Stimulated activated CD4-positive, alpha-beta T cell treated with anti-CD3 and anti-CD28 coated beads, TNF-alpha, amount 100 ng/mL, for 48 hours (primary cell): ENCODE results near the gene ZNF780A.
"Not testable (repeated sequence)": the region's sequence is repeated elsewhere in the genome, so short reads cannot be mapped to it uniquely, and the experiment has no call there.

Experiments
- DNase-seq, 3 donors: peaks; one replicate each; pipeline ENCODE4 v3.0.0-alpha.2; 2020; ENCODE audit warnings: low read depth in 3 of 3

ZNF780A gene

GRCh38 chr19:40090241-40091204 lies at the start of gene ZNF780A:
Gene ZNF780A (minus strand): TSS chr19:40090943. CDS start chr19:40084753, 6,190 bp downstream.
- DNase-seq: peak; percentile 50 to 65 (median 59)

- no peak for DNase-seq
These were observed 49.0 kb upstream of the ZNF780A start for GRCh38 chr19:40139533-40140287.

GRCh38 chr19:40136818-40137217 lies 46.1 kb upstream of the ZNF780A start:
- DNase-seq: no peak

- DNase-seq: no peak
These were observed 44.1 kb upstream of the ZNF780A start for GRCh38 chr19:40134866-40135265.

GRCh38 chr19:40133491-40133890 lies 42.7 kb upstream of the ZNF780A start:
- no peak for DNase-seq

- no peak for DNase-seq
These were observed 39.3 kb upstream of the ZNF780A start for GRCh38 chr19:40130013-40130412.

- DNase-seq: no peak
These were observed 38.7 kb upstream of the ZNF780A start for GRCh38 chr19:40129425-40129824.

- DNase-seq: no peak
These were observed 38.2 kb upstream of the ZNF780A start for GRCh38 chr19:40128991-40129390.

GRCh38 chr19:40119380-40119779 lies 28.6 kb upstream of the ZNF780A start:
- DNase-seq: no peak

- not testable (repeated sequence) for DNase-seq
These were observed 27.9 kb upstream of the ZNF780A start for GRCh38 chr19:40118638-40119037.

- DNase-seq: no peak
These were observed 25.3 kb upstream of the ZNF780A start for GRCh38 chr19:40116075-40116474.

GRCh38 chr19:40114119-40114518 lies 23.4 kb upstream of the ZNF780A start:
- DNase-seq: not testable (repeated sequence)

- DNase-seq: not testable (repeated sequence)
These were observed 21.5 kb upstream of the ZNF780A start for GRCh38 chr19:40112271-40112670.

GRCh38 chr19:40110570-40110969 lies 19.8 kb upstream of the ZNF780A start:
- DNase-seq: no peak

- no peak for DNase-seq
These were observed 14.0 kb upstream of the ZNF780A start for GRCh38 chr19:40104754-40105153.

- DNase-seq: no peak
These were observed 12.9 kb upstream of the ZNF780A start for GRCh38 chr19:40103600-40103999.

GRCh38 chr19:40101813-40102212 lies 11.1 kb upstream of the ZNF780A start:
- DNase-seq: no peak

GRCh38 chr19:40093416-40093815 lies 2.7 kb upstream of the ZNF780A start:
- no peak for DNase-seq

- DNase-seq: no peak
These were observed 724 bp upstream of the ZNF780A start for GRCh38 chr19:40091205-40092129.

GRCh38 chr19:40089462-40089861 lies 1.3 kb downstream of the ZNF780A start:
- DNase-seq: no peak

- no peak for DNase-seq
These were observed 2.3 kb downstream of the ZNF780A start for GRCh38 chr19:40088299-40089047.
